Bronchial epithelial cell (primary cell): ENCODE measurements around the gene KLF6. TPM values are rescaled to one million over a fixed set of nuclear protein-coding genes. Genes with fewer than 3 reads are reported as not detected.

Experiments used
- DNase-seq: peaks from one replicate; pipeline ENCODE4 v3.0.0-alpha.2; 2010; ENCODE audit warnings: low read depth
- FAIRE-seq: peaks from 2 replicates; lab custom pipeline; 2011; peaks lifted over from hg19 to GRCh38; lab: Jason Lieb, UNC
- H3K27me3 ChIP-seq: 2 replicates; pipeline ENCODE4 v1.5.1; 2011; ENCODE audit warnings: low read length; ENCODE audit not compliant: control insufficient read depth, insufficient read depth
- H3K36me3 ChIP-seq: 2 replicates; pipeline ENCODE4 v1.5.1; 2011; ENCODE audit warnings: low read length; ENCODE audit not compliant: control insufficient read depth, insufficient read depth
- H3K4me3 ChIP-seq: 2 replicates; pipeline ENCODE4 v1.5.1; 2011; ENCODE audit warnings: mild to moderate bottlenecking, low read depth, low read length, control low read depth
- CTCF ChIP-seq: IDR thresholded peaks from 2 replicates; pipeline ENCODE4 v1.5.1; 2011; ENCODE audit warnings: mild to moderate bottlenecking, moderate library complexity, low read length, control low read depth, inconsistent platforms; ENCODE audit not compliant: insufficient read depth, severe bottlenecking
- total RNA-seq: library from RNA; depleted of rRNA; stranded (reverse); fragments of >200 nt; gene quantifications from 2 replicates; pipeline ENCODE4 v1.2.1, GENCODE V29; 2014

KLF6 gene
- total RNA-seq, 1 donor from 2014 or later: 70.6 TPM

- no peak for TF ChIP-seq CTCF
- DNase-seq: no peak
Measured at GRCh38 chr10:3750854-3751253, 34.2 kb downstream of the KLF6 start.

GRCh38 chr10:3750006-3750816 lies 34.8 kb downstream of the KLF6 start:
- DNase-seq: no peak
- FAIRE-seq: no peak
- no peak for TF ChIP-seq CTCF
- H3K4me3 ChIP-seq: no peak overlapping the region
- H3K36me3 ChIP-seq: no peaks in the 10 kb centered on the region
- no peaks in the 10 kb centered on the region for H3K27me3 ChIP-seq

More at GRCh38 chr10:3750854-3751253, 34.2 kb downstream of the KLF6 start:
- no peak for FAIRE-seq
- H3K4me3 ChIP-seq: no peak overlapping the region
- no peaks in the 10 kb centered on the region for H3K36me3 ChIP-seq
- no peaks in the 10 kb centered on the region for H3K27me3 ChIP-seq

DNA sequence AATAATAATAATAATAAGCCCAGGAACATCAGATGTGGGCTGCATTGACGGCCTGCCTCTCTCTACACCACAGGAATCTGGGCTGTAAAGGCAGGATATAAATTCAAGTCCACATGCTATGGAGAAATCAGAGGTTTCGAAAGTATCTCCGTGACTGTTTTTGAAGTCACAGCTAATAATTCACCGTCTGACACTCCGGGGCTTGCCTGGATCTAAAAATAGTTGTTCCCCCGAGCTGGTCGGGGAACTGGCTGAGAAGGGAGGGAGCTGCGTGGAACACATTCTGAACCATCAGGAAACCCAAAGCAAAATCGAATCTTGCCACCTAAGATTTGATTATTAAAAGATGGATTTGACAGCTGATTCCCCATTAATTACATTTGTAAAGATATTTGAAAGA lies 35.4 kb downstream of the KLF6 start:
- Histone ChIP-seq H3K27me3 (no peaks in the 10 kb centered on the region), H3K4me3 (no peak overlapping the region), H3K36me3 (no peaks in the 10 kb centered on the region)
- TF ChIP-seq CTCF: no peak
- peak; percentile 78 for DNase-seq
- no peak for FAIRE-seq

- H3K4me3 ChIP-seq: no peak overlapping the region
- DNase-seq (no peak), FAIRE-seq (no peak)
- no peaks in the 10 kb centered on the region for H3K36me3 ChIP-seq
- TF ChIP-seq CTCF: no peak
- no peaks in the 10 kb centered on the region for H3K27me3 ChIP-seq
Measured at GRCh38 chr10:3749011-3749410, 36.0 kb downstream of the KLF6 start.

GRCh38 chr10:3748484-3748883 lies 36.5 kb downstream of the KLF6 start:
- TF ChIP-seq CTCF: no peak
- FAIRE-seq (no peak), DNase-seq (no peak)
- Histone ChIP-seq H3K4me3 (no peak overlapping the region), H3K27me3 (no peaks in the 10 kb centered on the region), H3K36me3 (no peaks in the 10 kb centered on the region)
